ENCODE data around the gene PCDH9.

- TF ChIP-seq, protein P1, sequence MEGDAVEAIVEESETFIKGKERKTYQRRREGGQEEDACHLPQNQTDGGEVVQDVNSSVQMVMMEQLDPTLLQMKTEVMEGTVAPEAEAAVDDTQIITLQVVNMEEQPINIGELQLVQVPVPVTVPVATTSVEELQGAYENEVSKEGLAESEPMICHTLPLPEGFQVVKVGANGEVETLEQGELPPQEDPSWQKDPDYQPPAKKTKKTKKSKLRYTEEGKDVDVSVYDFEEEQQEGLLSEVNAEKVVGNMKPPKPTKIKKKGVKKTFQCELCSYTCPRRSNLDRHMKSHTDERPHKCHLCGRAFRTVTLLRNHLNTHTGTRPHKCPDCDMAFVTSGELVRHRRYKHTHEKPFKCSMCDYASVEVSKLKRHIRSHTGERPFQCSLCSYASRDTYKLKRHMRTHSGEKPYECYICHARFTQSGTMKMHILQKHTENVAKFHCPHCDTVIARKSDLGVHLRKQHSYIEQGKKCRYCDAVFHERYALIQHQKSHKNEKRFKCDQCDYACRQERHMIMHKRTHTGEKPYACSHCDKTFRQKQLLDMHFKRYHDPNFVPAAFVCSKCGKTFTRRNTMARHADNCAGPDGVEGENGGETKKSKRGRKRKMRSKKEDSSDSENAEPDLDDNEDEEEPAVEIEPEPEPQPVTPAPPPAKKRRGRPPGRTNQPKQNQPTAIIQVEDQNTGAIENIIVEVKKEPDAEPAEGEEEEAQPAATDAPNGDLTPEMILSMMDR (IDR thresholded peaks at IDR 0.05; ENCODE audit: low read length), result no peak
- no peak for TF ChIP-seq EZH2 (IDR thresholded peaks at IDR 0.05; ENCODE audit: borderline replicate concordance, low read length)
These were observed 669.9 kb downstream of the PCDH9 start for GRCh38 chr13:66560189-66560588.

All from OCI-LY1 (cell line).